Neural crest cell (in vitro differentiated cells): ENCODE data around the gene ZAR1L. TPM values are rescaled to one million over a fixed set of nuclear protein-coding genes. Genes with fewer than 3 reads are reported as not detected.

Source experiments
- DNase-seq: peaks from one replicate; pipeline ENCODE4 v3.0.0; 2021; ENCODE audit warnings: low read depth, mixed read lengths, low spot score
- H3K27ac Mint-ChIP-seq: one replicate; pipeline ENCODE4 v1.8.0; 2021; ENCODE audit warnings: mild to moderate bottlenecking, mixed read lengths; ENCODE audit not compliant: unreplicated experiment
- H3K27me3 Mint-ChIP-seq: 2 replicates; pipeline ENCODE4 v1.8.0; 2021; ENCODE audit warnings: low read depth, mild to moderate bottlenecking, mixed read lengths
- H3K36me3 Mint-ChIP-seq: 2 replicates; pipeline ENCODE4 v1.8.0; 2021; ENCODE audit warnings: low read depth, mild to moderate bottlenecking, mixed read lengths
- H3K4me1 Mint-ChIP-seq: 2 replicates; pipeline ENCODE4 v1.8.0; 2021; ENCODE audit warnings: mixed read lengths
- H3K4me3 Mint-ChIP-seq: one replicate; pipeline ENCODE4 v1.8.0; 2021; ENCODE audit warnings: mild to moderate bottlenecking, mixed read lengths
- H3K9me3 Mint-ChIP-seq: 2 replicates; pipeline ENCODE4 v1.8.0; 2021; ENCODE audit warnings: mixed read lengths
- total RNA-seq: library from RNA; stranded (reverse); gene quantifications from 2 replicates; pipeline ENCODE4 v1.2.1, GENCODE V29; 2021
- TF ChIP-seq, protein P1 (sequence below): fragments of 200-600 bp; sonication (generic); conservative IDR thresholded peaks from 2 replicates; pipeline ENCODE4 v1.5.0; 2021; ENCODE audit warnings: antibody characterized with exemption, mild to moderate bottlenecking

Gene ZAR1L
- total RNA-seq, 1 donor from 2014 or later: 0.26 TPM

DNA sequence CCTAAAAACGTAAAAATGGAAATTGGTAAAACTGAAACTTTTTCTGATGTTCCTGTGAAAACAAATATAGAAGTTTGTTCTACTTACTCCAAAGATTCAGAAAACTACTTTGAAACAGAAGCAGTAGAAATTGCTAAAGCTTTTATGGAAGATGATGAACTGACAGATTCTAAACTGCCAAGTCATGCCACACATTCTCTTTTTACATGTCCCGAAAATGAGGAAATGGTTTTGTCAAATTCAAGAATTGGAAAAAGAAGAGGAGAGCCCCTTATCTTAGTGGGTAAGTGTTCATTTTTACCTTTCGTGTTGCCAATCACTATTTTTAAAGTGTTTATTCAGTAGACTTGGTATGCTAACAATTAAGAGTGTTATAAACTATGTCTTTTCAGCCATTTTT is 25.8 kb upstream of the ZAR1L start:
- no peak for DNase-seq
- Mint-ChIP-seq H3K4me3 (no peak overlapping the region), H3K27ac (no peak overlapping the region), H3K27me3 (no peaks in the 10 kb centered on the region), H3K36me3 (peaks cover 51% of the 10 kb centered on the region), H3K4me1 (no peaks in the 10 kb centered on the region), H3K9me3 (peaks cover 11% of the 10 kb centered on the region)
- TF ChIP-seq, protein P1, sequence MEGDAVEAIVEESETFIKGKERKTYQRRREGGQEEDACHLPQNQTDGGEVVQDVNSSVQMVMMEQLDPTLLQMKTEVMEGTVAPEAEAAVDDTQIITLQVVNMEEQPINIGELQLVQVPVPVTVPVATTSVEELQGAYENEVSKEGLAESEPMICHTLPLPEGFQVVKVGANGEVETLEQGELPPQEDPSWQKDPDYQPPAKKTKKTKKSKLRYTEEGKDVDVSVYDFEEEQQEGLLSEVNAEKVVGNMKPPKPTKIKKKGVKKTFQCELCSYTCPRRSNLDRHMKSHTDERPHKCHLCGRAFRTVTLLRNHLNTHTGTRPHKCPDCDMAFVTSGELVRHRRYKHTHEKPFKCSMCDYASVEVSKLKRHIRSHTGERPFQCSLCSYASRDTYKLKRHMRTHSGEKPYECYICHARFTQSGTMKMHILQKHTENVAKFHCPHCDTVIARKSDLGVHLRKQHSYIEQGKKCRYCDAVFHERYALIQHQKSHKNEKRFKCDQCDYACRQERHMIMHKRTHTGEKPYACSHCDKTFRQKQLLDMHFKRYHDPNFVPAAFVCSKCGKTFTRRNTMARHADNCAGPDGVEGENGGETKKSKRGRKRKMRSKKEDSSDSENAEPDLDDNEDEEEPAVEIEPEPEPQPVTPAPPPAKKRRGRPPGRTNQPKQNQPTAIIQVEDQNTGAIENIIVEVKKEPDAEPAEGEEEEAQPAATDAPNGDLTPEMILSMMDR: no peak

DNA sequence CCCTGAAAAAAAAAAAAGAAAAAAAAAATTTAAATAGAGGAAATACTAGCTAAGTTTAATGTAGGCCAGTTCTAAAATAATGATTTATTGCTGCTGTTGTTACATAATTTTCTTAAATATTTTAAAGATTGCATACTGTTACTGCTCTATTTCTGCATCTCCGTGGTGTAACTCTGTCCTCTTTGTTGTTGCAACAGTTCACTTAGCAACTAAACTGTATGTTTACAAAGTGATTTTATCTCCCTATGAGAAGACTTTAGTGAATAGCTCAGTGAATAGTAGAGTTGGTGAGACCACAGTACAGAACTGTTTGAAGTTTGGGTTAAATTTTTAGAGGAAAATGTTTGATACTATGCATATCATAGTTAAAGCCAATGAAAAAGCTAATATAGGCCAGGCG is 19.5 kb upstream of the ZAR1L start:
- Mint-ChIP-seq H3K27ac (no peak overlapping the region), H3K36me3 (peaks cover 59% of the 10 kb centered on the region), H3K4me1 (no peaks in the 10 kb centered on the region), H3K4me3 (no peak overlapping the region), H3K9me3 (peaks cover 12% of the 10 kb centered on the region), H3K27me3 (no peaks in the 10 kb centered on the region)
- TF ChIP-seq, protein P1: no peak
- no peak for DNase-seq

DNA sequence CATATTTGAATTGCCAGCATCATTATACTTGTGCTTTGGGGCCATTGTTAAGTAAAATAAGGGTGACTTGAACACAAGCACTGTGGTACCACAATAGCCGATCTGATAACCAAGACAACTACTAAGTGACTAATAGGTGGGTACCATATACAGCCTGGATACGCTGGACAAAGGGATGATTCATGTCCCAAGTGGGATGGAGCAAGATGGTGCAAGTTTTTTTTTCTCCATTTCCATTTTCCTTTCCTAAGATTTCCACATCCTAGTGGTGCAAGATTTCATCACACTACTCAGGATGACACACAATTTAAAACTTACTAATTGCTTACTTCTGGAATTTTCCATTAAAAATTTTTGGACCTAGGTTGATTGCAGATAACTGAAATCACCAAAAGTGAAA is 15.3 kb upstream of the ZAR1L start:
- TF ChIP-seq, protein P1: no peak
- H3K4me1 Mint-ChIP-seq: no peaks in the 10 kb centered on the region
- H3K9me3 Mint-ChIP-seq: peaks cover 7% of the 10 kb centered on the region
- H3K36me3 Mint-ChIP-seq: peaks cover 28% of the 10 kb centered on the region
- no peak overlapping the region for H3K4me3 Mint-ChIP-seq
- H3K27me3 Mint-ChIP-seq: no peaks in the 10 kb centered on the region
- no peak overlapping the region for H3K27ac Mint-ChIP-seq
- no peak for DNase-seq

DNA sequence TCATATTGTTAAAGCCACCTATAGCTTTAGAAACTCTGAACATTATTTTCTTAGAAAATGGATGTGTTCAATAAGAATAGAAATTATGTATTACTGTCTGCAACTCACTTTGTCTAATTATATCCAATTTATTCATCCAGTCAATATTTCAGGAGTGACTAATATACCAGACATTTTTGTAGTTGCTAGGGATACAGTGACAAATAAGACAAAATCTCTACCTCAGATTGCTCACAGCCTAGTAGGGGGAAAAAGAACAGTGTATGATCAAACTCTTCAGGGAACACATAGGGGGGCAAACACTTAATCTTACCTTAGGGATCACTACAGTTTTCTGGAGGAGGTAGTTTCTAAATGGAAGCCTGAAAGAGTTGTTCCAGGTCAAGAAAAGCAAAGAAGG is 8.7 kb upstream of the ZAR1L start:
- DNase-seq: no peak
- H3K27me3 Mint-ChIP-seq: no peaks in the 10 kb centered on the region
- no peak overlapping the region for H3K27ac Mint-ChIP-seq
- no peak overlapping the region for H3K4me3 Mint-ChIP-seq
- TF ChIP-seq, protein P1: no peak
- peaks cover 2% of the 10 kb centered on the region for H3K9me3 Mint-ChIP-seq
- peaks cover 32% of the 10 kb centered on the region for H3K36me3 Mint-ChIP-seq
- peaks cover 4% of the 10 kb centered on the region for H3K4me1 Mint-ChIP-seq

DNA sequence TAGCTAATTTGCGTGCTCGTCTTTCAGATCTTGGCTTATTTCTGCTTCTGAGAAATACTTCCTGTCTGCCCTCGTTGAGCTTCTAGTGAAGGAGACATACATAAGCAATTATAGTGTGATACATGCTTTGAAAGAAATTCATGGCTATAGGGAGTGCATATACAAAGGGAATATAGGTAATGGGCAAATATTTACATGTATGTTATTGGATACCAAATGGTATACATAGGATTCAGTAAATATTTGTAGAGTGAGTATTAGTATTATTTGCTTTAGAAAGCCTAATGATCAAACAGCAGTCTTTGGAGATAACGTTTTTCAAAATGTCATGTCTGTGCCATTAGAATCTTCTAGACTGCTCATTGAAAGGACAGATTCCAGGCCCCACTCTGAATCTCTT is 5.4 kb upstream of the ZAR1L start:
- Mint-ChIP-seq H3K4me3 (no peak overlapping the region), H3K4me1 (peaks cover 16% of the 10 kb centered on the region), H3K27me3 (no peaks in the 10 kb centered on the region), H3K27ac (no peak overlapping the region), H3K9me3 (peaks cover 2% of the 10 kb centered on the region), H3K36me3 (peaks cover 32% of the 10 kb centered on the region)
- TF ChIP-seq, protein P1: no peak
- DNase-seq: no peak
